Cardiac septum (tissue), 1 donor: ENCODE measurements around the gene SFN. TPM values are rescaled to one million over a fixed set of nuclear protein-coding genes. Genes with fewer than 3 reads are reported as not detected.
A peak's percentile ranks its signal among the peaks of the same experiment; 100 is the strongest.
"Not testable (repeated sequence)": the region's sequence is repeated elsewhere in the genome, so short reads cannot be mapped to it uniquely, and the experiment has no call there.

ENCODE experiments used
- DNase-seq: peaks from one replicate; pipeline ENCODE4 v3.0.0-alpha.2; 2020; ENCODE audit warnings: low spot score
- intact Hi-C: fragments of 100-400 bp; cut with DNase I; formaldehyde crosslinking; loops from one replicate; pipeline ENCODE4 v1.14.0; 2022
- long read RNA-seq: library from polyadenylated mRNA; unstranded; transcript quantifications from one replicate; pipeline ENCODE4 v2.0.0, GENCODE V29; 2021
- total RNA-seq: library from RNA; stranded (reverse); fragmentation: NEBNext Ultra II Directional; extraction: Animal tissue kit (Norgen Biotek cat#: 25700); gene quantifications from one replicate; pipeline ENCODE4 v1.2.1, GENCODE V29; 2021
- donor health status: DM: no; HTN: no; CAD: no.

Gene SFN
- not detected for total RNA-seq
- long read RNA-seq = 0 reads

DNA sequence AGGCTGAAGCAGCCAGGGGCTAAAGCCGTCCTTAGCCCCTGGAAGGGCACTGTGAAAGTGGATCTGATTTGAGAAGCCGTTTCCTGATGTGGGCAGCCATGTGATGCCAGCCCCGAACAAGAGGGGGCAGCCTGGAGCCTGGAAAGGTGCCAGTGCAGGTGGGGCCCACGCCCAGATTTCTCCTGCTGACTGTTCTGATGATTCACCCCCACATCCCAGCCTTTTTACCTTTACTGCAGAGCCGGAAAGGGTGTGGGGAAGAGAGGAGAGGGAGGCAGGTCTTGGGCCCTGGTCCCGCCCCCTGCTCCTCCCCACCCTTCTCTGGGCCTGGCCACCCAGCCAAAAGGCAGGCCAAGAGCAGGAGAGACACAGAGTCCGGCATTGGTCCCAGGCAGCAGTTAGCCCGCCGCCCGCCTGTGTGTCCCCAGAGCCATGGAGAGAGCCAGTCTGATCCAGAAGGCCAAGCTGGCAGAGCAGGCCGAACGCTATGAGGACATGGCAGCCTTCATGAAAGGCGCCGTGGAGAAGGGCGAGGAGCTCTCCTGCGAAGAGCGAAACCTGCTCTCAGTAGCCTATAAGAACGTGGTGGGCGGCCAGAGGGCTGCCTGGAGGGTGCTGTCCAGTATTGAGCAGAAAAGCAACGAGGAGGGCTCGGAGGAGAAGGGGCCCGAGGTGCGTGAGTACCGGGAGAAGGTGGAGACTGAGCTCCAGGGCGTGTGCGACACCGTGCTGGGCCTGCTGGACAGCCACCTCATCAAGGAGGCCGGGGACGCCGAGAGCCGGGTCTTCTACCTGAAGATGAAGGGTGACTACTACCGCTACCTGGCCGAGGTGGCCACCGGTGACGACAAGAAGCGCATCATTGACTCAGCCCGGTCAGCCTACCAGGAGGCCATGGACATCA is at the start of gene SFN:
Gene SFN (plus strand): TSS at position 369 of the 904 bp plus-strand sequence. CDS start 64 bp downstream, at position 433.
- intact Hi-C loops = loop anchor here (5.0 kb wide), 1 partner anchor 41 kb away; no protein-coding TSS in a partner anchor
- DNase-seq = no peak

DNA sequence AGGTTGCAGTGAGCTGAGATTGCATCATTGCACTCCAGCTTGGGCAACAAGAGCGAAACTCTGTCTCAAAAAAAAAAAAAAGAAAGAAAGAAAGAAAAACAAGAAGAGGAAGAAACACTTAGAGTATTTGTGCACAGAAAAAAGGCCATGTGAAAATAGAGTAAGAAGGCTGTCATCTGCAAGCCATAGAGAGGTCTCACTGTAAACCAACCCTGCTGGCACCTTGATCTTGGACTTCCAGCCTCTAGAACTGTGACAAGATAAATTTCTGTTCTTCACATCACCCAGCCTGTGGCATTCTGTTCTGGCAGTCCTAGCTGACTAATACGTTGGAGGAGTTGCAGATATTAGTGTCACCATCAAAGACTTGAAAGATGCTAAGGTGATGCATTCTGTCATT is 48.6 kb upstream of the SFN start:
- DNase-seq = no peak

DNA sequence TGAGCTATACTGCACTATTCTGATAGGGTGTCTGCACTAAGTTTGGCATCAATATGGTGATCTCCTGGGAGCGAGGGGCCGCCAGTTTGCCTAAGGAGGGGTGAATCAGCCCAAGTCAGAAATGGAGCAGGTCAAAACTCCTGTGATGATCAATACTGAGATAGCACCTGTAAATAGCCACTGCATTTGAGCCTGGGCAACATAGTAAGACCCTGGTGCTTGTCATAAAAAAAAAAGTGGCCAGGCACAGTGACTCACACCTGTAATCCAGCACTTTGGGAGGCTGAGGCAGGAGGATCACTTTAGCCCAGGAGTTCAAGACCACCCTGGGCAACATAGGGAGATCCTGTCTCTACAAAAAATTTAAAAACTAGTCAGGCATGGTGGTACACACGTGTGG is 48.1 kb upstream of the SFN start:
- intact Hi-C loops = loop anchor here (5.0 kb wide), 1 partner anchor 62 kb away; no protein-coding TSS in a partner anchor
- DNase-seq = no peak

More for the DNA sequence above, 48.6 kb upstream of the SFN start:
- intact Hi-C loops = loop anchor here (5.0 kb wide), 1 partner anchor 63 kb away; no protein-coding TSS in a partner anchor

DNA sequence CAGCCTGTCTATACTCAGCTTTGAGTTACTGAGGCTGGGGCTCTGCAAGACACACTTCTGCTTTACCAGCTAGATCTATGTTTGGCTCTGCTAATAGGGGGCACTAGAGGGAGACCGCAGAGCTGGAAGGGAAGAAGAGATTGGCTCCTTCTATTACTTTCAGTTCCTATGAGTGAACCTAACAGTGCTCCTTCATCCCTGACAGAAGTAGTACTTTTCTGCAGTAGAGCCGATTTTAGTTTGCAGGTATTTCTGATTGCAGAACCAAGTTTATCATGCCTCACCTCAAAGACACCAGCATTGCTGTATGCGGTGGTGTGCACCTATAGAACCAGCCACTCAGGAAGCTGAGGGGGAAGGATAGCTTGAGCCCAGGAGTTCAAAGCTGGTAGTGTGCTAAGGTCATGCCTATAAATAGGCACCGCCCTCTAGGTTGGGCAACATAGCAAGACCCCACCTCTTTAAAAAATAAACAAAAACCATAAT is 42.1 kb upstream of the SFN start:
- no peak for DNase-seq
- intact Hi-C loops = loop anchor here (5.0 kb wide), 1 partner anchor 41 kb away; the partner anchor contains the start of gene SFN

DNA sequence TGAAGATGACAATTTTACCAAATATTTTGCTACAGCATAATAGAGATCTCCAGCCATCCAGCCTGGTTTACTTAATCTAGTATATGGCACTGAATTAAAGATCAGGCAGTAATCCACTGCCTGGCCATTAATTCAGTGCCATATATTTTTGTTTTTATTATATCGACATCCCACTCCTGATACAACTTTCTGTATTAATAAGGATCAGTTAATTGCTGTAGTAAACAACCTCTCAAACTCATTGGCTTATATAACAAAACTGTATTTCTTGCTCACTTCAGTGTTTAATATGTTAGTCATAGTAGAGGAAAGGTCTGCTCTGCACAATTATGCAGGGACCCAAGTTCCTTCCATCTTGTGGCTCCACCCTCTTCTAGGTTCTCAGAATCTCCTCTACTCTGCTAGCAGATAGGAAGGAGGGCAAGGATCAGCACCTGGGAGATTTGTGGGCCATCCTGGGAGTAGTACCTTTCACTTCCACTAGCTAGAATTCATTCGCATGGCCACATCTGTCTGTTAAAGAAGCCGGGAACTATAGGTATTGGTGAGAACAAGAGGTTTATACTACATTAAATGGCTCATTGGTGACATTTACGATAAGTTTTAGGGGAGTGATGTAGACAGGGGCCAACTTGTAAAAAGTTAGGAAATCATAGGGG is 40.1 kb upstream of the SFN start:
- no peak for DNase-seq
- intact Hi-C loops = loop anchor here (5.0 kb wide), 1 partner anchor 39 kb away; the partner anchor contains the start of gene SFN

DNA sequence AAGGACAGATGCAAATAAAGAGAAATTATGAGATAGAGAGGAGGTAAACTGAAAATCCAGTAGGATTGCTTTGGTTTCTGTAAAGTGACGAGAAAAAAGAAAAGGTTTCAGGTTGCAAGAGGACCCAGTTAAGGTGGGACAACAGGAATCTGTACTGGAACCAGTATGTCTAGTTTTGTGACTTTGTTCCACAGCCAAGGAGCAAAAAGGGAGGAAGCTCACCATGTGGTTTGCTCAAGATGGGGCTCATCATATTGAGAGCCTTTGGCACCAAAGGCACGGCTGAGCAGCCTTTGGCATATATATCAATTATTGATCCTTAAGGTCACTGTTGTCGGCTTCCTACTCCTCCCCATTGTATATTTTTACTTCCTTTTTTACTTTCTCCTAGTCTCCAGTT is 38.2 kb upstream of the SFN start:
- intact Hi-C loops = loop anchor here (5.0 kb wide), 1 partner anchor 38 kb away; the partner anchor contains the start of gene SFN
- DNase-seq = no peak

DNA sequence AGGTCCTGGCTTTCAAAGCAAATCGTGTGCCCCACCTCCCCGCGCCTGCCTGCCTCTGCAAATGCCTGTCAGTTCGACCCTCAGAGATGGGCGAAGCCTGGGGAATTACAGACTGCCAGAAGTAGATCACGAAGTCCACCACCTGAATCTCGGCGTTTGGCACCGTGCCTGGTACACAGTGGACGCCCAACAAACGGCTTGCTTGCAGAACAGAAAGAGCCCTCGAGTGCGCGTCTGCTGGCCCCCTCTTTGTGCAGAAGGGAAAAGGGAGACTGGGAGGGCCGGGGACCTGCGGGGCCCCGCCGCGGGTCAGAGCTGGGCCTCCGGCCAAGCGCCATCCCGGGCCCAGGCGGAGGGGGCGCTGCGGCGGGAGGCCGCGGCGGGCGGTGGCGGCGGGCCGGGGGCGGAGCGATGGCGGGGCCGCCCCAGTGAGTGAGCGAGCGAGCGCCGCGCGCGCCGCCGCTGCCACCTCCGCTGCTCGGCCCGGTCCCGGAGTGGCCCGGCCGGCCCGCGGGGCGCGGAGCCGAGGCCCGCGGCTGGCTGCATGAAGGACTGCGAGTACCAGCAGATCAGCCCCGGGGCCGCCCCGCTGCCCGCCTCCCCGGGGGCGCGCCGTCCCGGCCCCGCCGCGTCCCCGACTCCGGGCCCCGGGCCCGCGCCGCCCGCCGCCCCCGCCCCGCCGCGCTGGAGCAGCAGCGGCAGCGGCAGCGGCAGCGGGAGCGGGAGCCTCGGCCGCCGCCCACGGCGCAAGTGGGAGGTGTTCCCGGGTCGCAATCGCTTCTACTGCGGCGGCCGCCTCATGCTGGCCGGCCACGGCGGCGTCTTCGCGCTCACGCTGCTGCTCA is 36.5 kb upstream of the SFN start, which contains the start of gene ZDHHC18:
Gene ZDHHC18 (plus strand): TSS at position 428 of the 845 bp plus-strand sequence. CDS start 117 bp downstream, at position 545.
- intact Hi-C loops = no loop called here
- DNase-seq = peak; percentile 88

DNA sequence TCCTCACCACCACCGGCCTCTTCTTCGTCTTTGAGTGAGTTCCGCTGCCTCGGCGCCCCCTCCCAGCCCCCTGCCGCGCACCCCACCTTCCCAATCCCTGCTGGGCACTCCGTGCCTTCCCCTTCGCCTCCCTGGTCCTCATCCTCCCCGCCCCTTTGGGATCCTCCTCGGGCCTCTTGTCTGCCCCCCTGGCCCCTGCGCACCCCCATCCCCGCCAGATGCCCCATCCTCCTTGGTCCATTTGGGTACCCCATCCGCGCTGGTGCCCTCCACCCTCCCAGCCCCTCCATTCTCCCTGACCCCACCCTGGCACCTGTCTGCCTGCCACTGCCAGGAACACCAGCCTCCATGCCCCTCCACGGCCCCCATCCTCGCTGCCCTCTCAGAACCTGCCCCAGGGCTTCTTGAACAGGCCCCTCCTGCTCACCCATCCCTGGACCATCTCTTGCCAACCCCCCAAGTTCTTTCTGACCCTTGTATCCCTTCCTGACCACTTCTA is 35.8 kb upstream of the SFN start:
- peak; percentile 24 for DNase-seq
- intact Hi-C loops = no loop called here

DNA sequence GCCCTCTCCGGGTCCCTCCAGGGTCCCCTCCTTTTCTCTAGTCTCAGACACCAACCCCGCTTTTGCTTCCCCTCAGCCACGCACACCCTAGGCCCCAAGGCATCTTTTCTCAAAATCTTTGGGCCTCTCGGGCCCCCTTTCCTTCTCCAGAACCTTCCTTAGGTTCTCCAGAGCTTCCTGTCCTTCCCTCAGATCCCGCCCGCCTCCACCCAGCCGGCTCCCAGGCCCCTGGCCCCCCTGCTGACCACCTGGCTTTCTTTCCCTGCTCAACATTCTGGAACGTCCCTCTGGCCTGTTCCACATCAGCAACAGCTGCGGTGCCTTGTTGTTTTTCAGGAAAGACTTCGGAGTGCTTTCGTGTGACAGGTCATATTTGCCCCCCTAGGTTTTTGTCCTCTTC is 35.3 kb upstream of the SFN start:
- peak; percentile 72 for DNase-seq
- intact Hi-C loops = no loop called here

DNA sequence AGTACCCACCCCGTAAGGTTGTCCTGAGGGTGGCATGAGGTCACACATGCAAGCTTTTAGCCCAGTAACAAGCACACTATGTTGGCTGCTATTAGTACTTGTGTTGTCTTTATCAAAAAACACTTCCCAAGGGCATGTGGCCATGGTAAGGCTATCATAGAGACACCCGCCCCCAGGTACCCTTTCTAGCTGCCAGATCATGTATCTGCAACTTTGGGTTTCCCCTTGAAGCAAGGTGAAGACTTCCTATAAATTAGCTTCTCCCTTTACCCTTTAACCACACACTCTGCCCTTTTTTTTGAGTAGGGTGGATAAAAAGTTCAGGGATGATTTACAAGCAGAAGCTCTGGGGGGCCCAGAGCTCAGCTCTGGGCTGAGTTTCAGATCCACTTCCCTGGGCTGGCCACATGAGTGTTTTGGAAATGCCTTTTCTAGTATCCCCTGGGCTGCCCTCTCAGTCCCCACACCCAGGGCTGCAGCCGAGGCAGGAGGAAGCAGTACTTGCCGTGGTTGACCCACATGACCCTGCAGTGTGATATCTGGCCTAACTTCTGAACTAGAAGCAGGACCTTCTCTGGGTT is 34.4 kb upstream of the SFN start:
- intact Hi-C loops = no loop called here
- peak; percentile 81 for DNase-seq

DNA sequence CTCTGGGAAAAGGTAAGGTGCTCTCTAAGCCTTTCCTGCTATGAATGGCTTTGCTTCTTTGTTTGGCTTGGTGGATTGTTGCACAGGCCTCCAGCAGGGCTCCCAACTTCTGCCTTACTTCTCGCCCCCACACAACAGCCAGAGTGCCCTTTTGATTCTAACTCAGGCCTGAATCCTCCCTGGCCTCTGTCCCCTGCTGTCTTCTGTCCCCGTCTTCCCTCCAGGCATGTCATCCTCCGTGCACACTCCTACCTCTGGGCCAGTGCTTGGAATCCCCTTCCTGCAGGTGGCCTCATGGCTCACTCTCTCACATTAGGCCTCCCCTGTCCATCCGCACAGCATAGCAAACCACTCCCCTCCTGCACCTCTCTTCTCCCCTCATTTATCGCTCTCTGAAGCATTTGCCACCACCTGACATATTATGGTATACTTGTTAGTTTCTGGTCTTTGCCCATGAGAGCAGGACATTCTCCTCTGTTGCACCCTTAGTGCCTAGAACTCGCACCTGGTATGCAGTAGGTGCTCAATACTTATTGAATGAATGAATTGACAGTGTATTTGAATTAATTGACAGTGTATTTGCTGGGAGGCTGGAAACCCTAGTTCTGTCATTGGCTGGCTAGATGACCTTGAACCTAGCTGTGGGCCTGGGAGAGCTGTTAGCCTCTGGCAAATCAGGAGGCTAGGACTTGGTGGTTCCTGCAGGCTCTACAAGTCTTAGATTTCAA is 33.6 kb upstream of the SFN start:
- DNase-seq = no peak
- intact Hi-C loops = no loop called here

DNA sequence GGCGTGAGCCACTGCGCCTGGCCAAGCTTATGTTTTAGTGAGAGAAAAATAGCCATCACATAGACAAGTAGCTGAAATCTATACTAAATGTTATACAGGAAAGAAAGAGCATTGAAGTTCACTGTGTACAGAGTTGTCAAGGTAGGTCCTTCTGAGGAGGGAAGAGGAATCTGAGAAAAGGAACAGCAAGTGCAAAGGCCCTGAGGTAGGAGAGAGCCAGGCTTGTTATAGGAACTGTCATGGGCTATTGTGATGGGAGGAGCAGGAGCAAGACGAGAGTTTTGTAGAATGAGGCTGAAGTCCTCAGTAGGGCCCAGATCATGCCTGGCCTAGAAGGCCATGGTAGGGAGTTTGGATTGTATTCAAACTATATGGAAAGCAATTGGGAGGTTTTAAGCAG is 31.9 kb upstream of the SFN start:
- intact Hi-C loops = no loop called here
- DNase-seq = no peak

DNA sequence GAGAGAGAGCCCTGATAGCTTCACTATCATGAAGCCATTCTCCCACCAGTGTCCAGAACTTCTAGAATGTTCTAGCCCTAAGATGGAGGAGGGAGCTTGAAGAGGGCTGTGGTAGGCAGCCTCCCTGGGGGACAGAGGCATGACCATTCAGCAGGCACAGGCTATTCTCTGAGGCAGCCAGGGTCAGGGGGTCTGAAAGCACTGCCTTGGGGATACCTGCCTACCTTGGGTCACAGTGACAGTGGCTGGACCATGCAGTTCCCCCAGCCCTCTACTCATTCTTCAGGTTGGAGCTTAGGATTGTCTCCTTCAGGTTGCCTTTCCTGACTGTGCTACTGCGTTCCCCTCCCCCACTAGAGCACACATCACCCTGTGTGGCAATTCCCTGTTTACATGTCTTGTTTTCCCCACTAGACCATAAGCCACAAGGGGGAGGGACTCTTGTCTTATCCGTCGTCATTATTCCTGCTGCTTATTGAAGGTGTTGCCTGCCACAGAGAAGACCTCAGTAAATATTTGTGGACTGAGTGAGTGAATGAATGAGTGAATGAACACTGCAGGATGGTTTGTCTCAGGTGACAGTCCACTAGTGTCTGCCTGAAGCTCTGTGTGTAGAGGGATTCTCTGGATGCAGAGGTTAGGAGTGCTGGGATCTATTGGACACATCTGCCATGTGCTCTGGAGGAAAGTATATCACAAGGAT is 31.3 kb upstream of the SFN start:
- intact Hi-C loops = no loop called here
- no peak for DNase-seq

DNA sequence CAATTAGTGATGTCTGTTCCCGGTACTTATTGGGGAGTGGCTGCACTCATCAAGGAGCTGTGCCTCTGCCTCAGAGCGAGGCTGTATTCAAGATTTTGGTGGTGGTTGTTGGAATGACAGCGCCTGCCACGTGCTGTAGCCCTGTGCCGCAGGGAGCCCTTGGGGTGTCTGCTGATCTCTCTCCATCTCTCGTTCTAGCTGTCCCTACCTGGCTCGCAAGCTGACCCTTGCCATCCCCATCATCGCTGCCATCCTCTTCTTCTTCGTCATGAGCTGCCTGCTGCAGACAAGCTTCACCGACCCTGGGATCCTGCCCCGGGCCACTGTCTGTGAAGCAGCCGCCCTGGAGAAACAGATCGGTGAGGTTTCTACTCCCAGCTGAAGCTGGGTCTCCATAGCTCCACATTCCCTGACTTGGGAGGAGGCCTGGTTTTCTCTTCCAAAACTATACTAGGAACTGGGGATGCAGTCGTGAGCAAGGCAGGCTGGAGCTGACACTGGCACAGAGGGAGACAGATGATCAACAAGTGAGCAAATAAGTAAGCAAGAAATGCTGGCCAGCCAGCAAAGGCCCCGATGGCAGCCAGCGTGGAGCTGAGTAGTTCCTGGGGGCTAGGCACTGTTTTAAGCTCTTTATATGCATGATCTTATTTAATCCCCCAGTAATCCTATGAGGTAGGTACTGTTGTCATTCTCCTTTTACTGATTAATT is 30.5 kb upstream of the SFN start:
- no peak for DNase-seq
- intact Hi-C loops = no loop called here

DNA sequence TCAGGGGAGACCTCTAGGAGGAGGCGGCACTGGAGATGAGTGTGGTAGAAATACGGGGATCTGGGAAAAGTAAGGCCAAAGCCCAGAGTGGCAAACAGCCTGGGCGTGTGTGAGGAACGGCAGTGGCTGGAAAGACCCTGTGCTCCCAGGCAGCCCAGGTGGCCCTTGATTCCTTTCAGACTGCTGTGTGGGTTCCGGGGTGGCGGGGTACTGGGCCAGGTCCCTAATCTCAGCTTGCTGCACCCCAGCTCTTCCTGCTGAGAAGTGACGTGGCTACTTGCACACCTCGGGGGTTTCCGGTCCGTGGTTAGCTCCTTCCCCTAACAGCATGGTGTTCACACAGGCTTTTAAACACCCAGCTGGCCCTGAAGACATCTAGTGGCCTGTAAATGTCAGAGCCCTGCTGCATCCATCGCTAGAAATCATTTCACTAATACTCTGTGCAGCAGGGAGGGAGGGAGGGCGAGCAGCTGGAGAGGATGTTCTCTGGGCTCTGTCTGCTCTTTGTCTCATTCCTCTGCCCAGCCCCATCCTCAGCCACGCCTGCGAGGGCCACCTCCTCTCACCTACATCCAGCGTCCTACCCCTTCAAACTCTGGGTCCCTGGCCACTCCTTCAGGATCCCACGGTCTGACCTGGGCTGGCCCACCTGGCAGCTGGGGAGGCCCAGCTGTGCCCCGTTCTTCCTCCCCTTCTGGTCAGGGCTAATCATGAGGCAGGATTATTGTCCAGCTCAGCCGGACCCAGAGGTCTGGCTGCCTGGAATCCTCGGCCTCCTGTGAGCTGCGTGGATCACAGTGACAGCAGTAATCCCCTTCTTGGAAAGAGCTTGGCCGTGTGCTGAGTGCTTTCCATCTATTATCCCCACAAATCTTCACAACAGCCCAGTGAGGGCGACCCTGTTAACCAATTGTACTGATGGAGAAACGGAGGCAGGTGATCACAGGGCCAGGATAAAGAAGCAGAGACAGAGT is 29.2 kb upstream of the SFN start:
- intact Hi-C loops = no loop called here
- peak; percentile 93 for DNase-seq

DNA sequence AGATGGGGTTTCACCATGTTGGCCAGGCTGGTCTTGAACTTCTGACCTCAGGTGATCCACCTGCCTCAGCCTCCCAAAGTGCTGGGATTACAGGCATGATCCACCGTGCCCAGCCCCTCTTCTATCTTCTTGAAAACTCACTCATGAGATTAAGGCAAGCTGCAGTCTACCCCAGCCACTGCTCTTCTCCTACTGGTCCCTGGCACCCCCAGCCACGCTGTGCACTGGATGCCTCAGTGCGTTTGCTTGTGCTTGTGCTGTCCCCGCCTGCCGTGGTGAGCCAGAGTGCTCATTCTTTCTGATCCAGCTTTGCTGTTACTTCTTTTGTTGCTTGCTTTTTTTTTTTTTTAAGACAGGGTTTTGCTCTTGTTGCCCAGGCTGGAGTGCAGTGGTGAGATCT is 25.3 kb upstream of the SFN start:
- intact Hi-C loops, DNase-seq: not testable (repeated sequence)
